ENCODE measurements around the gene AFMID.
A peak's percentile ranks its signal among the peaks of the same experiment; 100 is the strongest.
"Not testable (repeated sequence)": the region's sequence is repeated elsewhere in the genome, so short reads cannot be mapped to it uniquely, and the experiment has no call there.

Gene AFMID

GRCh38 chr17:78239489-78239931, 52.3 kb downstream of the AFMID start:
- no peak for DNase-seq

DNA sequence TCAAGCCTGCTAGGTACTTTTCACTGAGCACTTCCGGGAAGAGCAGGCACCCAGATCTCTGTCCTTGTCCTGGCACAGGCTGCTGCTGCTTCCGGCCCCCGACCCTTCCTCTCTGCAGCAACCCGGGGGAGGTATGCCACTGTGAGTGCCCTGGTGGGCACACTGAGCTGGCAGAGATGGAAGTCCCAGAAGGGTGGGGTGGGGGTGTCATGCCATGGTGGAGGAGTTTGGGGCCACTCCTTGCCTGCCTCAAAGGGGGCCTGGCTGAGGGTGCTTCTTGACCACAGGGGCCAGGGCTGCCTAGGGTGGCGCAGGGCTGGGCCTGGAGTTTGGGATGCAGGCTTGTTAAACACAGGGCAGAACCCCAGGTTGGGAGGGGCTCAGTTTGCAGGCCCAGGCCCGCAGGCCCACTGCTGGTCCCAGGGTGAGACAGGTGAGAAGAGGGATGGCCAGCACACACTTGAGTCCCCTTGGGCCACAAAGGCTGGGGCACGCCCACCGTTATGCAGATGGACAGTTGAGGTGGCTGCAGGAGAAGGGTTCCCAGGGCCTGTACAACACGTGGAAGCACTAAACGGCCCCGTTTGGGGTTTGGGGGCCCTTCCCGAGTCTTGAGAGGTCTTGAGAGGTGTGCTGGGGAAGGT, 53.0 kb downstream of the AFMID start:
- no peak for DNase-seq

- no peak for DNase-seq
Observed at GRCh38 chr17:78240839-78241238, 53.7 kb downstream of the AFMID start.

GRCh38 chr17:78241277-78242023, 54.3 kb downstream of the AFMID start:
- no peak for DNase-seq

DNA sequence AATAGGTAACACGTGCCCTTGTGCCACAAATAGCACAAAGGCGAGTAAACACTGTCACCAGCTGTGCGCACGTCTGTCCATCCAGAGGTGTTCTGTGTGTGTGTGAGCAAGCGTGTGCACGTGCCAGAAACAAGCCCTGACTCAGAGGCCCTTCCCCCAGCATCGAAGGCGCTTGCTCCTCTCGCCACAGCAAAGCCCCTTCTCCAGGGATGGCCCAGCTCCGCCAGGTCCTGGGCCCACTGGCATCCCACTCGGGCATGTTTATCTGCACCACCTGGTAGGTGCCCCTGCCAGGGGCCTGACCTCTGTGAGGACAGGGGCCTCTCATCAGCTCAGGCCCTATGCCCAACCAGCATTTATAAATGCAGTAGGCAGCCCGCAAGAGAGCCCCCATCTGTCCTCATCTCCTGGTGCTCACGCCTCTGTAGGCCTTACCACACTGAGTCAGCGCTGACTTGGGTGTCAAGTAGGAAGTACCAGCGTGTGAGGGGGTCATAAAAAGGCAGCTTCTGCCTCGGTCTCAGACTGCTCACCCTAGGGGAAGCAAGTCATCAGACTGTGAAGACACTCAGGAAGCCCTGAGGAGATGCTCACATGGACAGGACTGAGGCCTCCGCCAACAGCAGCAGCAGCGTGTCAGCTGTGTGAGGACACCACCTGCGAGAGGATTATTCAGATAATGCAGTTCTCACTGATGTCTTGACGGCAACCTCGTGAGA, 55.0 kb downstream of the AFMID start:
- DNase-seq, result no peak

DNA sequence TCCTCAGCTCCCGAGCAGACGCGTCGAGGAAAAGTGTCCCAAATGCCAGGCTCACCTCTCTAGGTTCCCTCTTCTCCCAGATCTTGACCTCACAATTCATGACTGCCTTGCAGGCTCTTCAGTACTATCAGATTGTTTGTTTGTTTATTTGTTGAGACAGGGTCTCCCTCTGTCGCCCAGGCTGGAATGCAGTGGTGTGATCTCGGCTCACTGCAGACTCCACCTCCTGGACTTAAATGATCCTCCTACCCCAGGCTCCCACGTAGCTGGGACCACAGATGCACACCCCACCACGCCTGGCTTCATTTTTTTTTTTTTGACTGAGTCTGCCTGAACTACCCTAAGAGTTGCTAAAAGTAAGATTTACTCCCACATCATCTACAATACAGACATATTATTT, 60.1 kb downstream of the AFMID start:
- no peak for DNase-seq

DNA sequence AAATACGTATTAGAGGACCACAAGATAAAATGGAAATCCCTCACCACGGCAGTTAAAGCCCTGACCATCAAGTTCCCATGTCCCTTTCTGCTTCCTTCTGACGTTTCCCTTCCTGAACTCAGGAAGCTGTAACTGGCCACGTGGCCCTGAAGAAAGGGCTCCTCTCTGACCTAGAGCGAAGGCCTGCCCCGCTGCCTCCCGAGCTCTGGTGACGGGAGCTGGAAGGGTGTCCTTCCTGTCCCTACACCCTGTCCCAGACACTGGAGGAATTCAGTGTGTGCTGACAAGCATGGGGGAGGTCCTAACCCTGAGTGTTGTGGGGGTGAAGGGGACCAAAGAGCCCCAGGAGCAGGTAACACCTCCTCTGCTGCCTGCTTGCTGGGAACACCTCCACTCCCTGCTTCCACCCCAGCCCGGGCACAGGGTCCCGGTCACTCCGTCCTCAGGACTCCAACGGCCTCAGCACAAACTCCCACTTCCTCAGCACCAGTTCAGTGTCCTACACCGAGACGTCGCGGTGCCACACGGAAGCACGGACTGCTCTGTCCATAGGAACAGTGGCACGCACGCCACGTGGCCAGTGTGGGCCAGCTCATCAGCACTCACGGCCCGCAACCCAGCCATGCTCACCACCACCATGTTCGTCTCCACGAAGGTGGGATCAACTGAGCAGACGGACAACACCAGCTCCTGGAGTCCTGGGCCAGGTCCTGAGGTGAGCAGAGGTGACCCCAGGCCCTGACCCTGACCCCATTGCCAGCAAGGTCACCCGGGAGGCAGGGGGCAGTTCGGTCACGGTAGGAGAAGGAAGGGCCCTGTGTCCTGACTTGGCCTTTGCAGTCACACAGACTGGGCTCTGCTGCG, 61.1 kb downstream of the AFMID start:
- no peak for DNase-seq

- DNase-seq, result no peak
Observed at GRCh38 chr17:78249074-78249817, 62.1 kb downstream of the AFMID start.

GRCh38 chr17:78249818-78250806, 63.0 kb downstream of the AFMID start:
- DNase-seq, result no peak

DNA sequence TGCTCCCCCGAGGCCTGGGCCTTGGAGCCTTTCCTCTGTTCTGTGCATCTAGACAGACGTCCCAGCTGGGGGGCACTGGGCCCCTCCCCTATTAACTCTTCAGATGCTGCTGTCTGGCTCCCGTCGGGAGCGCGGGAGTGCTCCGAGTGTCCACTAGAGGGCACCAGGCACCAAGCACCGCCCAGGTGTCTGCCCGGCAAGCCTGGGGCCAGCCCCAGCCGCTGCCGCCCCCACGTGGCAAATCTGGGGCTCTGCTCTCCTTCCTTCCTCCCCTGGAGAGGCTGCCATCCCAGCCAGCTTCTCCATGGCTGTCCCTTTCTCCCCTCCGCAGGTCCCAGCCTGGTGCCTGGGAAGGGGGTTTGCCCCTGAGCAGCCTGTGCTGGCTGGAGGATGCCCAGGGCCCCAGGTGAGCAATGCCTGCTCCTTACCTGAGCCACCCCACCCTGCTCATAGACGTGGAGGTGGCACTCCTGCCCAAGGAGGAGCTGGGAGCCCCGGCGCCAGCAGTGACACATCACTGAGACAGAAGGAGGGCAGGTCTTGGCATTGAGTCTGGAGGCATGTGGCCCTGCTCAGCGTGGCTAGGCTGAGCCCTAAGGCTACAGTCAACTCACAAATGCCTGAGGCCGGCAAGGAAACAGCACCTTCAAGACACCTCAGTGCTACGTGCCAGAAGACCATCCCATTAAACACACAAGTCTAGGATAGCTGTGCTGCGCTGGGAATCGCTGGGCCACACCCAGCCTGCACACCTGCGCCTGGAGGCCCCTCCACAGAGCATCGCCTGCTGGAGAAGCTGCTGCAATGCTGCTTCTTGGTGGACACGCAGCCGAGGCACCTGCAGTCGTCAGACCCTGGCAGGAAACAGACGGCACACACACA, 64.0 kb downstream of the AFMID start:
- DNase-seq, result peak; percentile 88 to 91

DNA sequence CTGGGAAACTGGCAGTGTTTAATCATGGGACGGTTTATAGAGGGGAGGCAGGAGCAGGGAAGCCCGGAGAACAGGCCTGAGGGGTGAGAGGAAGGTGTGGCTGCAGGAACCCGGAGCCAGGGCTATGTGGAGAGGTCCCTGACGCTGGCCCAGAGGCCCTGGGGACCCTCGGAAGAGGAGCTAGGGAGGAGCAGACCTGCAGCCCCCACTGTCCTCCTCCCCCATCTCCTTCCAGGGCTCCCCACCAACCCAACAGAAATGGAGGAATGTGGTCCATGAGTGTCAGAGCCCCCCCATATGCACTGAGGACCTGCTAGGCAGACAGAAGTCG, 64.6 kb downstream of the AFMID start:
- no peak for DNase-seq

DNA sequence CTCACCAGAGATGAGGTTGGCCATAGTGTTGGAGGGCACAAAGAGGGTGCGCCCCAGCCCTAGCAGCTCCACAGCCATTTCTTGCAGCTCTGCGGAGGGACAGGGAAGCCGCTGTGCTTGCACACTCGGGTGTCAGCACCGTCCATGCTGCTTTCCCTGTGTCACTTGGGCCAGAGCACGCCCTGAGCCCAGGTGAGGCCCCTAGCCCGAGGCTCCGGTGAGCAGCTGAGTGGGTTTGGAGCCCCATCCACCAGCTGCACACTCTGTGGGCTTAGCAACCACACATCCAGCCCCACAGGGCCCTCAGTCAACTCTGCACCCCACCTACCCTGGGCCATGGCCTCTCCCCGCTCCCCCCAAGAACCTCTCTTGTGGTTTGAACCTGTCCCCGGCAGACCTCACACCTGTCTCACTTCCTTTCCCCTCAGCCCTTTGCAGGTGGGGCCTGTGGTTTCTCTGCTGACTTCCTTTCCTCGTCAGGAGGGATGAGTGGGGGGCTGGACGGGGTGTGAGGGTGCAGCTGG, 65.0 kb downstream of the AFMID start:
- DNase-seq, result peak; percentile 22 to 42

DNA sequence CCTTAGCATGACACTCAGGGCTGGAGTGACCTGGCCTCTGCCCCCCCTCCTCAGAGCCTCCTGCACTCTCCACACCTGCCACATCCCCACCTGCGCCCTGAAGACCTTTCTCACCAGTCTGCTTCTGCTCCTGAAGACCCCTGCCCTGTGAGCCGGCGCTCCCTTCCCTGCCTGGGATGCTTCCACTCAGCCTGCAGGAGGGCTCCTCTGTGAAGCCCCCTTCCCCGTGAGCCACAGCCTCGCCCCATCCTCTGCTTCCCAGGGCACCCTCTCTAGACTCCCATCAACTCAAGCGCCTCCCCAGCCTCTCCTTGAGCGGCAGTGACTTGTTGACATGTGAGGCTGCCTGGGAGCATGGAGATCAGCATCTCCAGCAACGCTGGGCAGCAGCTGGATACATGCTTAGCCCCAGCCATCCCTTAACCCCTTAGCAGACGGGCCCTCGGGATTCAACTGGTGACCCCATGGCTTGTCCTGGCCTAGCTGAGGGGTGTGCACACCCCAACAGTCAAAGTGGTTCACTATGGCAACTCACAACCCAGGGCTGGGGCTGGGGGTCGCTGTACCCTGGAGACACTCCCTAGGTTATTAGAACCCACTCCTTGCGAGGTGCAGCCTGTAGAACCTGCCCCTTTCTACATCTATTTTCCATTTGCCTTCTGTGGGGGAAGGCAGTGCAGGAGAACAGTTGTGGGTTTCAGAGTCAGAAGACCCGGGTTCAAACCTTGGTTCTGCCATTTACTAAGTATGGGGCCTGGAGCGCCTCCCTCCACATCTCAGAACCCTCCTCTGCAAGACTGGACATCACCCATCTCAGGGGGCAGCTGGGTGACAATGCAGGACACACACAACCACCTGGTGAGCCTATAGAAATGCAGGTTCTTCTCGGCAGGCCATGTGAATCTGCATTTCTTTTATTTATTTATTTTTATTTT, 65.8 kb downstream of the AFMID start:
- no peak for DNase-seq

GRCh38 chr17:78253636-78253945, 66.4 kb downstream of the AFMID start:
- DNase-seq, result not testable (repeated sequence)

DNA sequence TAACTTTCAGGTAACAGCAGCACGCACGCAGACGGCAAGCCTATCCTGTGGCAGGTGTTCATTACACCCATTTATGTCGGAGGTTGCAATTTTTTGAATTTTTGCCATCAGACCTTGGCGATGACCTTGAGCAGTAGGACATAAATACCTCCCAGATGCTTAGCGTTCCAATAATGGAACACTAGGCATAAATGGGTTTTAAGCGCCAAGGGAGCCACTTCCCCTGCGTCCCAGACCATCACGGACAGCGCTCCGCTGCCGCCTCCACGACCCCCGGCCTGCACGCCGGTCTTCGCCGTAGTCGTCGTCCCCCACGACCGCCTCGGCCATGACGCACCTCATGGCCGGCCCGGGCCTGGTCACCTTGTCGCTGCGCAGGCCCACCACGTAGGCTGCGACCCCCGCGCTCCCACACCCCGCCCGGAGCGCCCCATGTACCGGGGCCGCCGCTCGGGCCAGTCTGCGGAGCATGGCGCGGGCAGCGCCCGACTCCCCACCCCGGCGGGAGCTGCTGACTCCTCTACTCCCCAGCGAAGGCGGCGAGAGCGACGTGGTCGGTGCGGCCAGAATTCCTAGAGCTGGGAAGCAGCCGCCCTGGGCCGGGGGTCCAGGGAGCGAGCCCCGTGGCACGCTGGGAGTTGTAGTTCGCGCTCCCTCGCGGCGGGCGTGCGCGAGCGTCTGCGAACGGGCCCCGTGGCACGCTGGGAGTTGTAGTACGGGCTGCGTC, 66.9 kb downstream of the AFMID start:
- DNase-seq, result peak; percentile 82 to 88

- DNase-seq, result no peak
Observed at GRCh38 chr17:78255029-78255656, 68.0 kb downstream of the AFMID start.

DNA sequence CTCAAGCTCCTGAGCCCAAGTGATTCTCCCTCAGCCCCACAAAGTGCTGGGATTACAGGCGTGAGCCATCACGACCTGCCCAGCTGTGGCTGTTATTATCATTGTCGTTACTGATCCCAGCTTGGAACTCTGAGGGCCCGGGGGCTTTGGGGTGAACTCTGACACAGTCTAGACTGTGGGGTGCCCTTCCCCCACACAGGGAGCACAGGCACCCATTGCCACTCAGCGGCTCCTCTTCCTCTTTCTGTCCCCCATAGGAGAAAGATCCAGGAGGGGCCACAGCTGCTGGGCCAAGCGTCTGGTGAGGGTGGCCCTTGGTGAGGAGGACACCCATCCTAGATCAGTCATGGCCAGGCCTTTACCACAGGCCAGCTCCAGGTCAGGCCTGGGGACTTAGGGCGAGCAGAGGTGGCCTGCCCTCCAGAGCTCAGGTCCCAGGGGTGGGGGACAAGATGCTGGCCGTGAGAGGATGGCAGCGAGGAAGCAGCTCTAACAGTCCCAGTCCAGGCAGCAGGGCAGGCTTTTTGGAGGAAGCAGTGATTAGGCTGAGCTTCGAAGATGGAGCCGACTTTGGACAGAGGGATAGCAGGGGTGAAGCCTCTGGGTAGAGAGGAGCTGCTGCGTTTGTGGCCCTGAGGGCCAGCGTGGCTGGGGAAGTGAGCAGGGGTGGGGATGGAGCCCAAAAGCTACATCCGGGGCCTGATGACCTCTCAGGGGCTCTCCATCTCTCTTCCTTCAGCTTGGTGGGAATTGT, 69.0 kb downstream of the AFMID start:
- DNase-seq, result no peak

All from stimulated activated CD4-positive, alpha-beta T cell treated with anti-CD3 and anti-CD28 coated beads, Interleukin-2, amount 100 ng/mL, for 24 hours (primary cell).